Head of caudate nucleus (tissue), 42 donors: Measurements from ENCODE around the gene NIF3L1.

ENCODE experiments used
- DNase-seq, 42 donors: peaks; one replicate each; pipeline versions ENCODE4 v3.0.0 to v3.0.0-alpha.2; 2020 to 2021; ENCODE audit warnings: mixed read lengths in 7 of 42
- intact Hi-C: fragments of 100-400 bp; cut with DNase I; formaldehyde crosslinking; loops from one replicate; pipeline ENCODE4 v1.15.0; 2022

Gene NIF3L1

GRCh38 chr2:200944467-200945394 is 55.6 kb downstream of the NIF3L1 start:
- DNase-seq = no peak

GRCh38 chr2:200945395-200945729 is 56.2 kb downstream of the NIF3L1 start:
- DNase-seq = no peak
- intact Hi-C loops = no loop called here

More at GRCh38 chr2:200944467-200945394, 55.6 kb downstream of the NIF3L1 start:
- intact Hi-C loops = no loop called here

- intact Hi-C loops = no loop called here
- no peak for DNase-seq
These were observed 61.2 kb downstream of the NIF3L1 start for GRCh38 chr2:200950378-200950777.
